HEK293T (cell line): ENCODE results near the gene TMPRSS5.

Experiments
- CTCF ChIA-PET: fragments of 350-600 bp; formaldehyde crosslinking; extraction: SDS; loops from one replicate; lab custom pipeline; 2021; ENCODE audit warnings: antibody characterized with exemption, inconsistent platforms; lab: Yijun Ruan, JAX
- POLR2A ChIA-PET: fragments of 350-600 bp; formaldehyde crosslinking; extraction: SDS; loops from one replicate; lab custom pipeline; 2020; ENCODE audit warnings: antibody characterized with exemption, inconsistent platforms; lab: Yijun Ruan, JAX
- DNase-seq: peaks from one replicate; pipeline ENCODE4 v3.0.0; 2012; ENCODE audit warnings: mixed read lengths; ENCODE audit errors: extremely low spot score
- ARNT ChIP-seq: fragments of 450-650 bp; IDR thresholded peaks from 2 replicates; pipeline ENCODE4 v1.6.1; 2017; ENCODE audit warnings: mild to moderate bottlenecking
- BHLHE40 ChIP-seq: fragments of 450-650 bp; IDR thresholded peaks from 2 replicates; pipeline ENCODE4 v1.6.1; 2016; ENCODE audit warnings: mild to moderate bottlenecking, moderate library complexity, borderline replicate concordance
- CTBP1 ChIP-seq: fragments of 450-650 bp; IDR thresholded peaks from 2 replicates; pipeline ENCODE4 v1.6.1; 2016; ENCODE audit warnings: borderline replicate concordance
- ELF4 ChIP-seq: fragments of 450-650 bp; IDR thresholded peaks from 2 replicates; pipeline ENCODE4 v1.6.1; 2017; ENCODE audit warnings: antibody characterized with exemption
- FOXA1 ChIP-seq: fragments of 450-650 bp; IDR thresholded peaks from 2 replicates; pipeline ENCODE4 v1.6.1; 2016; ENCODE audit warnings: mild to moderate bottlenecking
- FOXK2 ChIP-seq: fragments of 450-650 bp; IDR thresholded peaks from 2 replicates; pipeline ENCODE4 v1.6.1; 2016; ENCODE audit warnings: mild to moderate bottlenecking
- FOXM1 ChIP-seq: fragments of 450-650 bp; IDR thresholded peaks from 2 replicates; pipeline ENCODE4 v1.6.1; 2017; ENCODE audit warnings: mild to moderate bottlenecking, borderline replicate concordance
- HDGF ChIP-seq: fragments of 450-650 bp; IDR thresholded peaks from 2 replicates; pipeline ENCODE4 v1.6.1; 2017; ENCODE audit warnings: antibody characterized with exemption, borderline replicate concordance
- L3MBTL2 ChIP-seq: fragments of 450-650 bp; conservative IDR thresholded peaks from 2 replicates; pipeline ENCODE4 v1.6.1; 2016; ENCODE audit warnings: mild to moderate bottlenecking
- LEF1 ChIP-seq: fragments of 450-650 bp; IDR thresholded peaks from 2 replicates; pipeline ENCODE4 v1.6.1; 2017; ENCODE audit warnings: mild to moderate bottlenecking, borderline replicate concordance
- NFRKB ChIP-seq: fragments of 450-650 bp; IDR thresholded peaks from 2 replicates; pipeline ENCODE4 v1.6.1; 2016; ENCODE audit warnings: mild to moderate bottlenecking, moderate library complexity
- SP1 ChIP-seq: fragments of 450-650 bp; IDR thresholded peaks from 2 replicates; pipeline ENCODE4 v1.6.1; 2017
- SUZ12 ChIP-seq: fragments of 450-650 bp; IDR thresholded peaks from 2 replicates; pipeline ENCODE4 v1.6.1; 2016; ENCODE audit warnings: mild to moderate bottlenecking
- TARDBP ChIP-seq: fragments of 450-650 bp; IDR thresholded peaks from 2 replicates; pipeline ENCODE4 v1.6.1; 2016
- ZNF384 ChIP-seq: fragments of 450-650 bp; IDR thresholded peaks from 2 replicates; pipeline ENCODE4 v1.6.1; 2016
- TF ChIP-seq, protein P1 (sequence below): fragments of 450-650 bp; IDR thresholded peaks from 2 replicates; pipeline ENCODE4 v1.6.1; 2016

The TMPRSS5 gene

DNA sequence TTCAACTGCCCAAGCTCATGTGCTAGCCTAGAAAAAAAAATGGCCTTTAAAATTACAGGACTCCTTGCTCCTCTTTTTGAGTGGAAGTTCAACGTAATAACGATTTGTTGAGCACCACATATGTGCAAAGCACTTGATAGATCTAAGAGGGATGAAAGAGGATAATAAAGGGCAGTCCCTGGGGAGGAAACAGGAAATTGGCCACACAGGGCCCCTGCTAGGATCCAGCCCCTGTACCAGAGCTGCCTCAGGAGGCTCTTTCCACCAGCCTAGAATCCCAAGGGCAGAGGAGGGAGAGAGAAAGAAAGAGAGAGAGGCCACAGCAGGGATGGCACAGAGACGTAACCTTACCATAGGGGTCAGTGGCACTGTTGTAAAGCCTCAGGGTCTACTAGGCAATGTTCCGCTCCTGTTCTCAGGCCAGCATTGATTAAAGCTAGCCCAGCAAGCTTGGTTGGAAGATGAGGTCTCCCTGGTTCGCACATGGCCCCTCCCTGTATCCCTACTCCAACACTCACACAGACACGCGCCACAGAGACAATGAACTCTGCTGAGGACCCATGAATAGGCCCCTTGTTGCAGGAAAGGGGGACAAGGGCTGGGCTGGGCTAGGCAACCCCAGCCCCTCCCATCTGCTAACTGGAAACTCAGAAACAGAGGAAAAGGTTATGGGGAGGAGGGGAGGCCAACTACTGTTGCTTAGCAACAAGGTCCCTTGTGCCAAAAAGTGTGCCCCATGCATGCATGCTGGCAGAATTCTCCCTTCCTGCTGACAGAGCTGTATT, at the start of gene TMPRSS5:
TSS of gene TMPRSS5 (minus strand) at position 438 of the 785 bp plus-strand sequence. CDS start at position 354, 84 bp downstream.
- ChIA-PET POLR2A (no interaction called here), CTCF (no interaction called here)
- TF ChIP-seq LEF1 (no peak), CTBP1 (no peak), SP1 (no peak)
- no peak for DNase-seq

GRCh38 chr11:113752932-113753331, 46.8 kb upstream of the TMPRSS5 start:
- no peak for DNase-seq
- CTCF ChIA-PET, result no interaction called here
- TF ChIP-seq ELF4, result no peak
- TF ChIP-seq SP1, result no peak
- TF ChIP-seq CTBP1, result no peak
- TF ChIP-seq ZNF384, result no peak
- no peak for TF ChIP-seq FOXA1
- TF ChIP-seq, protein P1, sequence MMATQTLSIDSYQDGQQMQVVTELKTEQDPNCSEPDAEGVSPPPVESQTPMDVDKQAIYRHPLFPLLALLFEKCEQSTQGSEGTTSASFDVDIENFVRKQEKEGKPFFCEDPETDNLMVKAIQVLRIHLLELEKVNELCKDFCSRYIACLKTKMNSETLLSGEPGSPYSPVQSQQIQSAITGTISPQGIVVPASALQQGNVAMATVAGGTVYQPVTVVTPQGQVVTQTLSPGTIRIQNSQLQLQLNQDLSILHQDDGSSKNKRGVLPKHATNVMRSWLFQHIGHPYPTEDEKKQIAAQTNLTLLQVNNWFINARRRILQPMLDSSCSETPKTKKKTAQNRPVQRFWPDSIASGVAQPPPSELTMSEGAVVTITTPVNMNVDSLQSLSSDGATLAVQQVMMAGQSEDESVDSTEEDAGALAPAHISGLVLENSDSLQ, result no peak
- TF ChIP-seq HDGF, result no peak
- TF ChIP-seq SUZ12, result no peak
- TF ChIP-seq NFRKB, result no peak
- TF ChIP-seq TARDBP, result no peak
- no peak for TF ChIP-seq LEF1
- no peak for TF ChIP-seq BHLHE40
- no peak for TF ChIP-seq L3MBTL2
- no peak for TF ChIP-seq FOXM1
- TF ChIP-seq FOXK2, result no peak
- no peak for TF ChIP-seq ARNT
- POLR2A ChIA-PET, result no interaction called here

GRCh38 chr11:113736323-113736722, 30.2 kb upstream of the TMPRSS5 start:
- no peak for TF ChIP-seq FOXK2
- no peak for DNase-seq
- ChIA-PET CTCF (no interaction called here), POLR2A (no interaction called here)

DNA sequence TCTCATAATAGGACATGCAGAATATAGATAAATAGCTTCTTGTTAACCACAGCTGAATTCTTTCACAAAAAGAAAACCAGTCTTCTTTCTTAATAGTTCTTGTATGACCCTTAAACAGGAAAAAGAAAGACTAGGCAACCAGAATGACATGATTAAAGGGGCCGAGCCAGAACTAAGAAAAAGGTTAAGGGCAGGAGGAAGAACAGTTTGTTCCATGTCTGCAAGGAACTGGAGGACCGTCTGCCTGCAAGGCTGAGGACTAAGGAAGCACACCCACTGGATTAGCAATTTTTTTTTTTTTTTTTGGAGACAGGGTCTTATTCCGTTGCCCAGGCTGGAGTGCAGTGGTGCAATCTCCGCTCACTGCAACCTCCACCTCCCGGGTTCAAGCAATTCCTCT, 26.0 kb upstream of the TMPRSS5 start:
- TF ChIP-seq FOXK2 (no peak), BHLHE40 (no peak), FOXA1 (no peak)
- ChIA-PET POLR2A (no interaction called here), CTCF (interaction anchor here (1.0 to 1.1 kb wide), 2 partner anchors 178 to 179 kb away, joined by 3 read pairs; no protein-coding TSS in a partner anchor)
- no peak for DNase-seq

DNA sequence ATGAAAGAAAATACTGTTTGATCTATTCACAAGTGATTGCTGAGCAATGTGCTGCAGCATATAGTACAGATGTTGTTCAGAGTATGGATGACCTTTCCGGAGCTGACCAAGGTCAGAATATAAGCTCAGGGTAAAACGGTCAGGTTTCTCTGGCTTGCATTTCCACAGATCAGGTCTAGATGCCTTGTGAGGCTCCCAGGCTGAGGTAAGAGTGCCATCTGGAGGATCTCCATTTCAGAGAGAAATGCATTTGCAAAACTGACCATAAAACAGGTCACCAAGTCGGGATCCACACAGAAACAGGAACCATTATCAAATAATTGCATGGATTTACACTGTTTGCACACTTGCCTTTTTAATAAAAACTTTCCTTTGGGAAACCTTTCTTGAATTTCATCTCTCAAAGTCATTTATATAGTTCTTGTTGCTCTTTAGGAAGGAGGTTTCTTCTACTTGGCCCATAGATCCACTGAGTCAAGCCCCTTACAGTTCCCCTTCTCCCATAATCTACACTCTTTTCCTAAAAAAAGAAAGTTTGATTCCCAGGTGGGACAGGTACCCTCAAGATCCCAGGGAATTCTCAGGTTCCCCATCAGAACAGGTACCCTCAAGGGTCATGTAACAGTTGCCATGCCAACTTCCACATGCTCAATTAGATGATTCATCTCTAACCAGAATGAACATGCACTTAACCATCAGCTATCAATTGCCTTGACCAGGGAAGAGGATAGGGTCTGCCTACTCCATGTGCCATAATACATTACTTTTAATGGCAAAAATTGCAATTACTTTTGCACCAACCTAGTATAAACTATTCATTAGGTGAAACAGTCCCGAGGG, 25.0 kb upstream of the TMPRSS5 start:
- ChIA-PET POLR2A (no interaction called here), CTCF (interaction anchor here (0.6 to 2.0 kb wide), 7 partner anchors 51 to 933 kb away, joined by 3 to 9 read pairs (median 3); no protein-coding TSS in a partner anchor)
- no peak for TF ChIP-seq FOXA1
- no peak for TF ChIP-seq L3MBTL2
- no peak for TF ChIP-seq FOXM1
- TF ChIP-seq ELF4, result no peak
- TF ChIP-seq HDGF, result no peak
- no peak for TF ChIP-seq SUZ12
- TF ChIP-seq FOXK2, result no peak
- no peak for TF ChIP-seq NFRKB
- TF ChIP-seq ARNT, result no peak
- TF ChIP-seq BHLHE40, result no peak
- TF ChIP-seq, protein P1, result no peak
- DNase-seq, result peak; percentile 49

DNA sequence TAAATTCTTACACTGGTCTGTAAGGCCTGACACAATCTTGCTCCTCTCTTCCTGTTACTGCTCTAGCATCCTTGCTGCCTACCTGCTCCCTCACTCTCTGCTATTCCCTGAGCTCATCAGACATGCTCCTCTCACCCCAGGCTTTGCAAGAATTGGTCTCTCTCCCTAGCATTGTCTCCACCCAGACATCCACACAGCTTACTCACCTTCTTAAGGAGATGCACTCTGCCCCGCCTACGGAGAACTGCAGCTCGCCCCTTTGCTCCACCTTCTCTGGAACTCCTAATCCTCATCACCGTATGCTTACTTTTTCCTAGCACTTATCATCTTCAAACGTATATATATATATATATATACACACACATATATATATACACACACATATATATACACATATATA, 23.3 kb upstream of the TMPRSS5 start:
- POLR2A ChIA-PET, result no interaction called here
- DNase-seq, result no peak
- TF ChIP-seq CTBP1 (no peak), ELF4 (no peak), LEF1 (no peak), NFRKB (no peak)
- CTCF ChIA-PET, result interaction anchor here (1.0 to 2.0 kb wide), 6 partner anchors 9 to 532 kb away, joined by 3 to 9 read pairs (median 3); no protein-coding TSS in a partner anchor

GRCh38 chr11:113728814-113729213, 22.7 kb upstream of the TMPRSS5 start:
- TF ChIP-seq BHLHE40 (no peak), FOXM1 (no peak), LEF1 (no peak), ARNT (no peak), FOXA1 (no peak), HDGF (no peak), L3MBTL2 (no peak), NFRKB (no peak), SUZ12 (no peak), ELF4 (no peak), FOXK2 (no peak), CTBP1 (no peak), ZNF384 (no peak)
- TF ChIP-seq, protein P1, result no peak
- DNase-seq, result no peak
- ChIA-PET CTCF (interaction anchor here (1.1 to 1.5 kb wide), 3 partner anchors 10 to 177 kb away, joined by 3 to 6 read pairs (median 3); no protein-coding TSS in a partner anchor), POLR2A (no interaction called here)
